Esophagus mucosa (tissue), 1 donor: ENCODE results near the gene MYPOP. TPM values are rescaled to one million over a fixed set of nuclear protein-coding genes. Genes with fewer than 3 reads are reported as not detected.
A peak's percentile ranks its signal among the peaks of the same experiment; 100 is the strongest.
"Not testable (repeated sequence)": the region's sequence is repeated elsewhere in the genome, so short reads cannot be mapped to it uniquely, and the experiment has no call there.

Source experiments
- ATAC-seq: fragments of 200-7000 bp; cut with Tn5 transposase; one replicate; pipeline ENCODE4 v1.9.1; 2020
- total RNA-seq: library from RNA; stranded (reverse); gene quantifications from one replicate; pipeline ENCODE4 v1.2.4, GENCODE V29; 2023
- donor health status: DM: yes; HTN: yes; CAD: no.

MYPOP gene
- total RNA-seq, 1 donor from 2014 or later = 3.7 TPM

DNA sequence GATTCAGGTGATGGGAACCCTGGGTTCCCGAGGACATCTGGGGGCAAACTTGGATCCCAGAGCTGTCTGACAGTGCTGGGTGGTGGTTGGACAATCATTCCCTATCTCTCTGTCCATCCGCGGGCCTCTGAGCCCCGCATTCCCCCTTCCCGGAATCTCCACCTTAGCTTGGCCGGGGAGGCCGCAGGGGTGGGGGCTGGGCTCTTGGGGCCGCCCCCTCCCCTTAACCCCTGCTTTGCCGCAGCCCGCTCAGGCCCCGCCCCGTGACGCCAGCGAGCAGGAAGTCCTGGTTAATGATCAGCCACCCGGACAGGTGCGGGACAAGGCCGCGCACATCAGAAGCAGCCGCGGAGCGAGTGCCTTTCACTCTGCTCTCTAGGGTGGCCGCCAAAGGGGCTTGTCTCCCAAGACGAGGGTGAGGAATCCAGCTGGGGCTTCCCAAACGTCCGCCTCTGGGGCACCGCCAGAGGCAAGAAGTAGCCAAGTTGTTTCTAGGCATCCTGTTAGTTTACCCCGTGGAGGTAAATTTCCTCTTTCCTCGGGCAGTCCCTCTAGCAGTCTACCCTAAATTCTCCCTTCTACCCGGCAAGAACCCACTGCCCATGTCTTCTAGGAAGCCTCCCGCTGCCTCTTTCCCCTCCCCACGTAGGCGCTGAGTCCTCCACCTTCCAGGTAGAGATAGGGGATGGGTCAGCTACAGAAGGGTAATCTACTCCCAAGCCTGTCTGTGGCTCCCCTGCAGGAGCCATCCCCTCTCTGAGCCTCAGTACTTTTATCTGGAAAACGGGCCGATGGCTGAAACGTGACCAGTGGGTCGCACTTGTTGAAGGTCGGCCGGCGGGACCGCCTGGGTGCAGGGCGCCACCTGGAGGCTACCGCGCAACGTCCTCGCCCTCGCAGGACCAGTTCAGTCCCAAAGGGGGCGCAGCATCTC lies 19.5 kb downstream of the MYPOP start:
- ATAC-seq = peak; percentile 43

DNA sequence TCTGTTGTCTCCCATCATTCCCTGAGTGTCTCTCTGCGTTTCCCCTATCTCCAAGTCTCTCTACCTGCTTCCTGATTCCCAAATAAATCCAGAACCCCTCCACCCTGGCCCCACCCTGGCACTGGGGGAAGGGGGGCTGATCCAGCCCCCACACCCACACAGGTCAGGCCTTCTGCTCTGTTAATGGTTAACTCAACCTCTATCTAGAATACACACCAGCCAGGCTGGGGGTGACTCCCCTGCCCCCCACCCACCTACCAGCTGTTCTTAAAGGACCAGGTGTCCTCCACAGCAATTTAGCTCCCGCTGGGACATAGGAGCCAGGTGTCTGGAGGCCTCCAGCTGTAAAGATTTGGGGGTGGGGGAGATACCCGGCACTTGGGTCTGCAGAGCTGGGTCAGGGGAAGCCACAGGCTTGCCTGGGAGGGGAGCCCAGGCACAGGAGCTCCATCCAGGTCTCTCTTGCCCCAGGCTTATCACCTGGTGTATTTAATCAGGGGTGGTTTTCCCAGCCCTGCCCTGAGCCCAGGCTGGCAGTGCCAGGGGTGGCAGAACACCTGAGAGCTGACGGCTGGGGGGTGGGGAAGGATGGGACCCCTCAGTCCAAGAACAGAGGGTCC lies 20.4 kb downstream of the MYPOP start:
- no peak for ATAC-seq

GRCh38 chr19:45881082-45881908 lies 21.1 kb downstream of the MYPOP start:
- ATAC-seq = no peak

GRCh38 chr19:45879971-45880370 lies 22.4 kb downstream of the MYPOP start:
- ATAC-seq = no peak

DNA sequence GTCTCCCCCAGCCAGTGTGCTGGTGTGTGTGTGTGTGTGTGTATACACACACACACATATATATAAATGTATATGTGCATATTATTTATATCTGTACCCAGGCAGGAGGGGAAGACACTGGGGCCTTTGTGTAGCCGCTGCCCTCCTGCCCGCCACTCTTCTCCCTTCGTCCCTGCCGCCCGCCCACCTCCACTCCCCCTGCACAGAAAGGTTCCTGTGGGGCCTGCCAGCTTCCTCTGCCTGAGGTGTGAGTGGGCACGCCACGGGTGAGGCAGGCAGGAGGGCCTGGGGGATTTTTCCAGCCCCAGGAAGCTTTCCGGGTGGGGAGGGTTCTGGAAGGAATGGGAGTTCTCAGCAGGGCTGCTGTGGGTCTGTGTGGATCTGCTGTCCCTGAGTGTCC lies 23.4 kb downstream of the MYPOP start:
- no peak for ATAC-seq

DNA sequence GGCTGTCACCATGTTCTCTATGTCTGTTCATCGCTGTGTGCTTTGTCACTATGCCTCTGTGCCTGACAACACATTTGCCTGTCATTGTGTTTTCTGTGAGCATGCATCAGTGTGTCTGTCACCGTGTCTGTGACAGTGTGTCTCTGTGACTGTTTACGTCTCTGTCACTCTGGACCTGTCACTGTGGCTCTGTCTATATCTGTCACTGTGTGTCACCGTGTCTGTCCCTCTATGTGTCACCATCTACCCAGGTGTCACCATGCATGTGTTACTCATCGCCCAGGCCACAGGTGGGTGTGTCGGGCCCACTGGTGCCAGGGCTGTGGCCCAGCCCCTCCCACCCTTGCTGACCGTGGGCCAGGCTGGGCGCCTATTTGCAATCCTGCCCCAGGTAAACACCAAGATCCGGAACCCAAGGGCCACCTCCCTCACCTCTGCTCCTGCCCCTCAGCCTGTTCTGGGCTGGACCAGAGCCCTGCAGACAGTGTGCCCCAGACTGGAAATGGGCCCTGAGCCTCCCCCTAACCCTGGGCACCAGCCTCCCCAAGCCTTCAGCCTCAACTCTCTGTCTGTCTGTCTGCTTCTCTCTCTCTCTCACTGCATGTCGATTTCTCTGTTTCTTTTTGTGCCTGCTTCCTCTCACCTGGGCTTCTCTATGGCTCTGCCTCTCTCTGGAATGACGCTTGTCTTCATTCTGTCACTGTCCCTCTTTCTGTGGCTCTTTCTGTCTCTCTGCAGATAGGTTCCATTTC lies 24.2 kb downstream of the MYPOP start:
- ATAC-seq = peak; percentile 84

DNA sequence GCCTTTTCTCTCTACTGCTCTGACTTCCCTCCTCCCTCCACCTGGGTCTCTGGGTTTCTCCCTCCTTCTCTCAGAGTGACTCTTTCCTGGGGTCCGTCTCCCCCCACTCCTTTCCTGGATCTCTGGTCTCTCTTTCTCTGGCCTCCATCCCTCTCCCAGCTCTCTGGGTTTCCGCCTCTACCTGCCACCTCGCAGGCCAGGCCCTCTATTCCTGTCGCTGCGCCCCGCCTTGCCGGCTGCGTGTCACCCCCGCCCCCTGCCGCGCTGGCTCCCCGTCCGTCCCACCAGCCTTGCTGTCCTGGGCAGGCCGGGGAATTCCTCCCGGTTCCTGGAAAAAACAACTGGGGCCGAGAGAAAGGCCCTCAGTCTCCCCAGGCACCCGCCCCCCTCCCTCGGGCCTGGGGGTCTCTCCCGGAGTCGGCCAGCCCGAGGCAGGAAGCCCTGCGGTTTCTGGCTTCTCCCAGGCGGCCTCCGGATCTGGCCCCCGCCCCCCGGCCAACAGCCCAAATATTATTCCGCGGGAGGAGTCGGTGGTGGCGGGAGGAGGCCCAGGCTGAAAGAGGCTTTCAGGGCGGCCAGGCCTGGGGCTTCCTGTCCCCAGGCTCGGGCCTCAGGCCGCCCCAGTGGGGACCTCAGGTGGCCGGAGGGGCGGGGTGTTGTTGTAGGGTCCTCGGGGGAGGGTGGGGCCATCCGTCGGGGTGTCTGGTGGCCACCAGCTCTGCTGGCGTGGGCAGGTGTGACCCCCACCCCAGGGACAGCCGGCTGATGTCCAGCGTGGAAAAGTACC lies 25.8 kb downstream of the MYPOP start:
- ATAC-seq = no peak

DNA sequence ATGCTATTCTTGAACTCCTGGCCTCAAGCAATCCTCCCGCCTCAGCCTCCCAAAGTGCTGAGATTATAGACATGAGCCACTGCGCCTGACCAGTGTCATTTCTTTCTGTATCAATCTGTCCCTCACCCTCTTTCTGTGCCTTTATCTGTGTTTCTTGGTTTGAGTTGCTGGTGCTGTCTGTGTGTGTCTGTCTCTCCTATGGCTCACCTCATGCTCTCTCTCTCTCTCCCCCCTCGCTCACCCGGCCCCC lies 26.3 kb downstream of the MYPOP start:
- ATAC-seq = no peak

DNA sequence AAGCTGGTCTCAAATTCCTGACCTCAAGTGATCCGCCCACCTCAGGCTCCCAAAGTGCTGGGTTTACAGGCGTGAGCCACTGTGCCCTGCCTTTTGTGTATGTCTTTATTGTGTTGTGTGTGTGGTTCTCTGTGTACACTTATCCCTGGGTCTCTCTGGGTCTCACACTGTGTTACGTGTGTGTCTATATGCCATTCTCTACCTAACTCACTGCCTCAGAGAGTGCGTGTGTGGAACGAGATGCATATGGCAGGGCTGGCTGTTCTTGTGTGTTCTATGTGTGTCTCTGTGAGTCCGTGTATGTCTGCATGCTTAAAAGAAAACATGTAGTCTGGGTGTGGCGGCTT lies 27.8 kb downstream of the MYPOP start:
- no peak for ATAC-seq

- ATAC-seq = no peak
Measured at GRCh38 chr19:45873219-45873772, 29.1 kb downstream of the MYPOP start.

GRCh38 chr19:45872095-45872919 lies 30.1 kb downstream of the MYPOP start:
- ATAC-seq = no peak

DNA sequence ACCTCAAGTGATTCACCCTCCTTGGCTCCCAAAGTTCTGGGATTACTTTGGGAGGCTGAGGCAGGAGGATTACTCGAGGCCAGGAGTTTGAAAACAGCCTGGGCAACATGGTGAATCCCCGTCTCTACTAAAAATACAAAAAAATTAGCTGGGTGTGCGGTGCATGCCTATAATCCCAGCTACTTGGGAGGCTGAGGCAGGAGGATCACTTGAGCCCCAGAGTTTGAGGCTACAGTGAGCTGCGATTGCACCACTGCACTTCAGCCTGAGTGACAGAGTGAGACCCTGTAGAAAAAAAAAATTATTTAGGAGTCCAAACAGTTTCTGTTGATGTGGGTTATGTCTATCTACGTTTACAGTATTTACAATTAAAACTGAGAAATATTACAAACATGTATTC lies 31.6 kb downstream of the MYPOP start:
- ATAC-seq = no peak

DNA sequence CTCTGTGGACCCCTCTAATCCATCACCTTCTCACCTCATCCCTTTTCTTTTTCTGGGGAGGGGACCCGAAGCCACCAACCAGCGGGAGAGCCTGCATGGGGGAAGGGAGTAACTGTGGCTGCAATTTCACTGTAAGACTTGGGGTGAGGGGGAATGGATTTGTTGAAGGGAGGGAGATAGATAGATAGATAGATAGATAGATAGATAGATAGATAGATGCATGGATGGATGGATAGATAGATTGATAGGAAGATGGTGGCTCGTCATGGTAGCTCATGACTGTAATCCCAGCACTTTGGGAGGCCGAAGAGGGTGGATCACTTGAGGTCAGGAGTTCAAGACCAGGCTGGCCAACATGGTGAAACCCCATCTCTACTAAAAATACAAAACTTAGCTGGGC lies 35.2 kb downstream of the MYPOP start:
- ATAC-seq = not testable (repeated sequence)

GRCh38 chr19:45866400-45867176 lies 35.8 kb downstream of the MYPOP start:
- ATAC-seq = no peak

DNA sequence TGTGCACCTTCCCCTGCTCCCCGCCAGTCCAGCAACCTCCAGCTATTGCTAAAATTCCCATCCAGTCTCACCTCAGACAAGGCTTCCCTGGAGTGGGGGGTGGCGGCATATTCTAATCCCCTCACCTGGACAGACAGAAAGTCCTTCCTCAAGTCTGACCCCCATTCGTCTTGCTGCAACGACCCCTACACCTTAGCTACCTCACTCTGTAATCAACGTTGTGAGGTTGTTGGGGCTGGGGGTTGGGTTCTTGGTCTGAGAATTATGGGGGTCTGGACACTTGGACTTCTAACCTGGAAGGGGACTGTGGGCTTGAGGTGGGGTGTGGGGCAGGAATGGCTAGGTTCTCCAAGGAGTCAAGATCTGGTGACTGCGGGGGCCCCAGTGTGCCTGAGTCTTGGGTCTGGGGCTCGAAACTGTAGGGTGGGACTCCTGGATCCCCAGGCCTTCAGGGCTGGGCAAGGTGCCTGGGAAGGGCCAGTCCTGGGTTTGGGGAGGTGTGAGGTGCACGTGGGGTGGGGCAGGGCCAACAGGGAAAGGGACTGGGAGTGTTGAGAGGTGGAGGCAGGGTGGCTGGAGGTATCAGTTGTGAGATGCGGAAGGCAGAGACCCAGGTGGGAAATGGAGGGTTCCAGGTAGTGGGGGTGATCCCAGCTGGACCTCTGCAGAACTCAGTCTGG lies 37.0 kb downstream of the MYPOP start:
- no peak for ATAC-seq

DNA sequence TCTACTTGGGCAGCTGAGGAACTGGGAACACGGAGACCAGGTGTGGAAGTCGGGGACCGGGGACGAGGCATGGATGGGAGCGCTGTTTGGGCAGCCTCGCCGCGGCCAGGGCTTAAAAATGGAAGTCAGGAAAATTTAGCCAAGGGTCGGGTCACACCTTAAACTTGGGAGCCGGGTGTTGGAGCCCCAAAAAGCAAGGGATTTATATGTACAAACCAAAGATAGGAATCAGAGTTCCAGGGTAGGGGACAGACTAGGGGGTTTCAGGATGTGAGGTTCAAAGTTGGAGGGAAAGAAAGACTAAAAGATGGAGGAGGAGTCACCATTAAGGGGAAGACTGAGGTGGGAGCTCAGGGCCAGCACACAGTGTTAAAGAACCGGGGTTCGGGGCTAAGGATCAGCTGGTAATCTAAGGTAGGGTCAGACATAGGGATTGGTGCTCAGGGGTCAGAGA lies 37.8 kb downstream of the MYPOP start:
- ATAC-seq = no peak

- ATAC-seq = peak; percentile 23
Measured at GRCh38 chr19:45863840-45864628, 38.4 kb downstream of the MYPOP start, which contains the start of gene FOXA3. Gene FOXA3, plus strand, starts transcription at chr19:45864326. Its CDS starts 131 bp downstream, at chr19:45864457.

GRCh38 chr19:45863335-45863839 lies 39.0 kb downstream of the MYPOP start:
- ATAC-seq = no peak
